Mesothelial cell of epicardium (in vitro differentiated cells): ENCODE data around the gene SMIM14. TPM values are rescaled to one million over a fixed set of nuclear protein-coding genes. Genes with fewer than 3 reads are reported as not detected.
A peak's percentile ranks its signal among the peaks of the same experiment; 100 is the strongest.

ENCODE experiments used
- DNase-seq, 2 experiments: peaks; one replicate each; pipeline ENCODE4 v3.0.0; 2021; ENCODE audit warnings: low spot score in 2 of 2; ENCODE audit not compliant: unreplicated experiment in 2 of 2
- H3K27ac Mint-ChIP-seq: 2 replicates; pipeline ENCODE4 v1.8.0; 2021; ENCODE audit warnings: mixed read lengths
- H3K27me3 Mint-ChIP-seq: 2 replicates; pipeline ENCODE4 v1.8.0; 2021; ENCODE audit warnings: low read depth, mixed read lengths
- H3K36me3 Mint-ChIP-seq: 2 replicates; pipeline ENCODE4 v1.8.0; 2021; ENCODE audit warnings: mixed read lengths
- H3K4me1 Mint-ChIP-seq: 2 replicates; pipeline ENCODE4 v1.8.0; 2021; ENCODE audit warnings: mixed read lengths
- H3K4me3 Mint-ChIP-seq: 2 replicates; pipeline ENCODE4 v1.8.0; 2021; ENCODE audit warnings: mild to moderate bottlenecking, moderate library complexity, mixed read lengths
- H3K9me3 Mint-ChIP-seq: 2 replicates; pipeline ENCODE4 v1.8.0; 2021; ENCODE audit warnings: mixed read lengths
- CTCF ChIP-seq: fragments of 200-600 bp; sonication (generic); IDR thresholded peaks from one replicate; pipeline ENCODE4 v1.5.0; 2021; ENCODE audit warnings: antibody characterized with exemption; ENCODE audit not compliant: unreplicated experiment
- total RNA-seq: library from RNA; stranded (reverse); gene quantifications from 3 replicates; pipeline ENCODE4 v1.2.1, GENCODE V29; 2021

The SMIM14 gene
- total RNA-seq, 1 donor from 2014 or later = 15.9 TPM

GRCh38 chr4:39587881-39588280 lies 50.8 kb downstream of the SMIM14 start:
- TF ChIP-seq CTCF = no peak
- no peaks in the 10 kb centered on the region for H3K27me3 Mint-ChIP-seq
- no peak for DNase-seq
- H3K27ac Mint-ChIP-seq = no peak overlapping the region
- H3K9me3 Mint-ChIP-seq = peaks cover 9% of the 10 kb centered on the region
- H3K4me3 Mint-ChIP-seq = no peak overlapping the region
- H3K4me1 Mint-ChIP-seq = no peaks in the 10 kb centered on the region
- peaks cover 2% of the 10 kb centered on the region for H3K36me3 Mint-ChIP-seq

DNA sequence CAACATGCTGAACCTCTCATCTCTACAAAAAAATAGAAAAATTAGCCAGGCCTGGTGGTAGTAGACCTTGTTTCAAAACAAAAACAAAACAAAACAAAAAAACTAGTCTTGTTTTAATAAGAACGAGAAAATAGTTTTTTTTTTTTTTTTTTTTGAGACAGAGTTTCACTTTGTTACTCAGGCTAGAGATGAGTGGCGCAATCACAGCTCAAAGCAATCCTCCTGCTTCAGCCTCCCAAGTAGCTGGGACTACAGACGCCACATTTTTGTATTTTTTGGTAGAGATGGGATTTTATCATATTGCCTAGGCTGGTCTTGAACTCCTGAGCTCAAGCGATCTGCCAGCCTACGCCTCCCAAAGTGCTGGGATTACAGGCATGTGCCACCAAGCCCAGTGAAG lies 63.7 kb downstream of the SMIM14 start:
- no peak for TF ChIP-seq CTCF
- Mint-ChIP-seq H3K27ac (no peak overlapping the region), H3K9me3 (no peaks in the 10 kb centered on the region), H3K36me3 (peaks cover 2% of the 10 kb centered on the region), H3K27me3 (no peaks in the 10 kb centered on the region), H3K4me1 (peaks cover 2% of the 10 kb centered on the region), H3K4me3 (no peak overlapping the region)
- no peak for DNase-seq

DNA sequence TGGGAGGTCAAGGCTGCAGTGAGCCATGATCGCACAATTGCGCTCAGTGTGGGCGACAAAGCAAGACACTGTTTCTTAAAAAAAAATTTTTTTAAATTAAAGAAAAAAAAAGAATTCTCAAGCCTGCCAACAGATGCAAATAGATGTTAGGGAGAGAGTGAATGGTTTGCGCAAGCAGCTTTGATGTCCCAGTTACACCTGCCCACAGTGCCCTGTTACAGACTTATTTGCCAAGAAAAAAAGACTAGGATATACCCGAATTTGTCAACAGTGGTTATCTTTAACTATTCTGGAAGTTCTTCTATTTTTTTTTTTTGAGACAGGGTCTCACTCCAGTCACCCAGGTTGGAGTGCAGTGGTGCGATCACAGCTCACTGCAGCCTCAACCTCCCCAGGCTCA lies 67.2 kb downstream of the SMIM14 start:
- H3K27me3 Mint-ChIP-seq = no peaks in the 10 kb centered on the region
- no peak for TF ChIP-seq CTCF
- H3K27ac Mint-ChIP-seq = no peak overlapping the region
- no peaks in the 10 kb centered on the region for H3K36me3 Mint-ChIP-seq
- H3K4me1 Mint-ChIP-seq = peaks cover 13% of the 10 kb centered on the region
- H3K9me3 Mint-ChIP-seq = no peaks in the 10 kb centered on the region
- no peak for DNase-seq
- H3K4me3 Mint-ChIP-seq = no peak overlapping the region

DNA sequence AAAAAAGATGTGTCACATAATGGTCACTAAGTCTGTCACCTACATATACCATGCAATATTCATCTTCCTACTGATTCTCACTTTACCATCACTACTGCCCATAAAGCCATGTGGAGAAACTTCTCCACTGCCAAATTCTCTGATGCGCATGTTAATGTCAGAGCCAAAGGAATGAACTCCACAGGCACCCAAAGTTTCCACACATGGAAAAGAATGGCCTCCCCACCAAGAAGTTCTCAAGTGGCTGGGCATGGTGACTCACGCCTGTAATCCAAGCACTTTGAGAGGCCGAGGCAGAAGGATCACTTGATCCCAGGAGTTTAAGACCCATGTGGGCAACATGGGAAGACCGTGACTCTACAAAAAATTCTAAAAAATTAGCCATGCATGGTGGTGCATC lies 67.6 kb downstream of the SMIM14 start:
- Mint-ChIP-seq H3K27ac (no peak overlapping the region), H3K4me1 (peaks cover 13% of the 10 kb centered on the region), H3K4me3 (no peak overlapping the region), H3K36me3 (peaks cover 3% of the 10 kb centered on the region), H3K27me3 (no peaks in the 10 kb centered on the region), H3K9me3 (peaks cover 3% of the 10 kb centered on the region)
- no peak for DNase-seq
- TF ChIP-seq CTCF = no peak

GRCh38 chr4:39569209-39569608 lies 69.5 kb downstream of the SMIM14 start:
- Mint-ChIP-seq H3K36me3 (peaks cover 17% of the 10 kb centered on the region), H3K27me3 (no peaks in the 10 kb centered on the region), H3K4me3 (no peak overlapping the region), H3K9me3 (peaks cover 10% of the 10 kb centered on the region), H3K4me1 (peaks cover 13% of the 10 kb centered on the region), H3K27ac (no peak overlapping the region)
- no peak for DNase-seq
- no peak for TF ChIP-seq CTCF

DNA sequence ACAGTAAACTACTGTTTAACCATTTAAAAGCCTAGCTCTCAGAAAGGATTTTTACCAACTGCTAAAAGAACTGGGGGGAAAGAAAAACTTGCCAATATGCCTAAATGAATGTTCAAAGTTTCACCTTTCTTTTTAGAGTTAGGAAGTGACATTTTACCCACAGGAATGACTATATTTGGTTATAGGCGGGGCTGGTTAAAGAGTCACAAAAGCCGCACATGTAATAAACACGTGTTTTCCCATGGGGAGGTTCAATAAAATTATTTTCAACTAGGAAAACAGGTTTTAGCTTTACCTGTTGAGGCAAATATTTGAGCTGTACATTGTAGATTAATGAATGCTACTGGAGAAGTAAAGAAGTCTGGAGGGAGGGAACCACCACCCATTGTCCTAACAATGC lies 69.9 kb downstream of the SMIM14 start:
- Mint-ChIP-seq H3K4me1 (peaks cover 13% of the 10 kb centered on the region), H3K4me3 (no peak overlapping the region), H3K27me3 (no peaks in the 10 kb centered on the region), H3K36me3 (peaks cover 17% of the 10 kb centered on the region), H3K9me3 (peaks cover 10% of the 10 kb centered on the region), H3K27ac (peak overlapping the region; percentile 37)
- DNase-seq = no peak
- TF ChIP-seq CTCF = no peak
